Measurements from ENCODE around the gene MAP2K5.

MAP2K5 gene

GRCh38 chr15:67740405-67740804, 197.9 kb downstream of the MAP2K5 start:
- no peaks in the 10 kb centered on the region for H3K9me3 Mint-ChIP-seq
- H3K36me3 Mint-ChIP-seq (ENCODE audit: low read depth), result peaks cover 2% of the 10 kb centered on the region
- peaks cover 51% of the 10 kb centered on the region for H3K4me1 Mint-ChIP-seq (ENCODE audit: low read depth)
- no peak overlapping the region for H3K4me3 Mint-ChIP-seq
- H3K27ac Mint-ChIP-seq, result no peak overlapping the region
- DNase-seq, result no peak
- no peaks in the 10 kb centered on the region for H3K27me3 Mint-ChIP-seq

- Mint-ChIP-seq H3K27me3 (no peaks in the 10 kb centered on the region), H3K36me3 (ENCODE audit: low read depth) (peaks cover 2% of the 10 kb centered on the region), H3K27ac (peak overlapping the region; percentile 3), H3K4me1 (ENCODE audit: low read depth) (peaks cover 52% of the 10 kb centered on the region), H3K4me3 (no peak overlapping the region), H3K9me3 (no peaks in the 10 kb centered on the region)
- DNase-seq, result no peak
Measured at GRCh38 chr15:67741308-67741707, 198.8 kb downstream of the MAP2K5 start.

DNA sequence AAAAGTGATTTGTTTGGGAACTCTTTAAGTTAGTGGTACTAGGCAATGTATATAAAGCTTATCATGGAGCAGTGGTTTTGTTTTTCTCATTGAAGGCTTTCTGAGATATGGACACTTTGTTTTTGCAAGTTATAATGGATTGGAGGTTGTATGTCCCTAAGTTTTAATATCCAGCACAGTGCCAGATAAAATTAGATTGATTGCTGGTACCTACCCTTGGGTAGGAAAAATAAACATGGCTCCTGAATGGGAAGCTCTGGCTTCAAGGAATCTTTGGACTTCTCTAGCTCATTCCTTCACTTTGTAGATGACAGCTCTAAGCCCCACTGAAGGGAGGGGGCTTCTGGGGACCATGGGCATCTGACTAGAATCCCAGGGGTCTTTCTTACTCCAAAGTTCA, 201.1 kb downstream of the MAP2K5 start:
- DNase-seq, result no peak
- Mint-ChIP-seq H3K9me3 (no peaks in the 10 kb centered on the region), H3K4me1 (ENCODE audit: low read depth) (peaks cover 61% of the 10 kb centered on the region), H3K27ac (peak overlapping the region; percentile 59), H3K4me3 (no peak overlapping the region), H3K27me3 (no peaks in the 10 kb centered on the region), H3K36me3 (ENCODE audit: low read depth) (peaks cover 4% of the 10 kb centered on the region)

GRCh38 chr15:67744331-67745072, 202.0 kb downstream of the MAP2K5 start:
- Mint-ChIP-seq H3K27ac (peak overlapping the region; percentile 63), H3K4me1 (ENCODE audit: low read depth) (peaks cover 61% of the 10 kb centered on the region)

GRCh38 chr15:67745073-67746006, 202.8 kb downstream of the MAP2K5 start:
- no peak for DNase-seq
- H3K36me3 Mint-ChIP-seq (ENCODE audit: low read depth), result peaks cover 6% of the 10 kb centered on the region
- H3K4me3 Mint-ChIP-seq, result peak overlapping the region; percentile 6
- peaks cover 61% of the 10 kb centered on the region for H3K4me1 Mint-ChIP-seq (ENCODE audit: low read depth)
- no peaks in the 10 kb centered on the region for H3K9me3 Mint-ChIP-seq
- H3K27ac Mint-ChIP-seq, result peak overlapping the region; percentile 83
- H3K27me3 Mint-ChIP-seq, result no peaks in the 10 kb centered on the region

More at GRCh38 chr15:67744331-67745072, 202.0 kb downstream of the MAP2K5 start:
- H3K27me3 Mint-ChIP-seq, result no peaks in the 10 kb centered on the region
- peak overlapping the region; percentile 6 for H3K4me3 Mint-ChIP-seq
- no peaks in the 10 kb centered on the region for H3K9me3 Mint-ChIP-seq
- H3K36me3 Mint-ChIP-seq (ENCODE audit: low read depth), result peaks cover 6% of the 10 kb centered on the region
- no peak for DNase-seq

- H3K4me1 Mint-ChIP-seq (ENCODE audit: low read depth), result peaks cover 64% of the 10 kb centered on the region
Measured at GRCh38 chr15:67746022-67746421, 203.5 kb downstream of the MAP2K5 start.

DNA sequence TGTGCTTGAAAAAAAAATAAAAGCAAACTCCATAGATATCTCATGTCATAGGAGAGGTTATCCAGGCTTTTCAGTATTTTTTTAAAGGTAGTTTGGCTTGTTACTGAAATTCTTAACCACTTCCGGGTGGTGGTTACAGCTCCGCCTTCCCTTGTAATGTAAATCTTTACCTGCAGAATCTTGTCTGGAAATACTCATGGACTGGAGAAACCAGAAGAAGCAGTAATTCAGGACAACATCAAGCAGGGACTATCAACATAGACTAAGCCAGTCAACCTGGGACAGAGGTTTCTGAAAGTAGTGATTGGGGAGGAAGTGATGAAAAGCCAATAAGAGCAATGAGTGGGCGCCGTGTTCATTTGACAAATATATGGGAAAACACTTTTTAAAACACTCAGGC, 203.9 kb downstream of the MAP2K5 start:
- H3K9me3 Mint-ChIP-seq, result no peaks in the 10 kb centered on the region
- peak overlapping the region; percentile 83 for H3K27ac Mint-ChIP-seq
- H3K4me1 Mint-ChIP-seq (ENCODE audit: low read depth), result peaks cover 60% of the 10 kb centered on the region
- peaks cover 5% of the 10 kb centered on the region for H3K36me3 Mint-ChIP-seq (ENCODE audit: low read depth)
- no peaks in the 10 kb centered on the region for H3K27me3 Mint-ChIP-seq
- no peak for DNase-seq
- peak overlapping the region; percentile 23 for H3K4me3 Mint-ChIP-seq

More at GRCh38 chr15:67746022-67746421, 203.5 kb downstream of the MAP2K5 start:
- Mint-ChIP-seq H3K36me3 (ENCODE audit: low read depth) (peaks cover 5% of the 10 kb centered on the region), H3K4me3 (peak overlapping the region; percentile 23), H3K9me3 (no peaks in the 10 kb centered on the region), H3K27me3 (no peaks in the 10 kb centered on the region), H3K27ac (peak overlapping the region; percentile 83)
- no peak for DNase-seq

DNA sequence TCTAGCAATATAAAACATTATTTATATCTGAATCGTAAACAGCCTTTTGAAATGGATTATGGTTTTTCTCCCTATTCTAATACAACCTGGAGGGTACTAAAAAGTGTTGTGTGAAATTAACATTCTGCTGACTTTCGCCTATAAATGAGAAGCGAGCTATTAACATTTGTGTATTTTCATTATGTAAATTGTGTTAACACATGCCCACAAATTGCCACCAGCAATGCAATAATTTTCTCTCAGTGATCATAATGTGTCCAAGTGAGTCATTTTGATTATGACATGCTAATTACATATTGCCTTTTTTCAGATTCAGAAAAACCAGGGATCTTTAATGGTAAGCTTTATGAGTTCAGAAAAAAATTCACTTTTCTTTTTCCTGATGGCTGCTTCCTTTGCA, 205.4 kb downstream of the MAP2K5 start:
- H3K36me3 Mint-ChIP-seq (ENCODE audit: low read depth), result peaks cover 9% of the 10 kb centered on the region
- H3K9me3 Mint-ChIP-seq, result no peaks in the 10 kb centered on the region
- H3K27ac Mint-ChIP-seq, result no peak overlapping the region
- DNase-seq, result no peak
- H3K27me3 Mint-ChIP-seq, result no peaks in the 10 kb centered on the region
- no peak overlapping the region for H3K4me3 Mint-ChIP-seq
- peaks cover 52% of the 10 kb centered on the region for H3K4me1 Mint-ChIP-seq (ENCODE audit: low read depth)

GRCh38 chr15:67750371-67750770, 207.9 kb downstream of the MAP2K5 start:
- H3K27ac Mint-ChIP-seq, result no peak overlapping the region
- peaks cover 9% of the 10 kb centered on the region for H3K36me3 Mint-ChIP-seq (ENCODE audit: low read depth)
- peaks cover 41% of the 10 kb centered on the region for H3K4me1 Mint-ChIP-seq (ENCODE audit: low read depth)
- no peaks in the 10 kb centered on the region for H3K27me3 Mint-ChIP-seq
- no peak overlapping the region for H3K4me3 Mint-ChIP-seq
- DNase-seq, result no peak
- H3K9me3 Mint-ChIP-seq, result no peaks in the 10 kb centered on the region

DNA sequence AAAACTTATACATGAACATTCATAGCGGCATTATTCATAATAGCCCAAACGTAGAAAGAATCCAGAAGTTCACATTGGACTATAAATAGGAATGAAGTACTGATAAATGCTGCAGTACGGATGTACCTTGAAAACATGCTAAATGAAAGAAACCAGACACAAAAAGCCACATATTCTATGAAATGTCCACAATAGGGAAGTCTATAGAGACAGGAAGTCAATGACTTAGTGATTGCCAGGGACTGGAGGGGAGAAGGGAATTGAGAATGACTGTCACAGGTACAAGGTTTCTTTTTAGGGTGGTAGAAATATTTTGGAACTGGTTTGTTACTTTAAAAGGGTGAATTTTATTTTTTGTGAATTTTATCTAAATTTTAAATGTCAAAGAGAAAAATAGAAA, 211.4 kb downstream of the MAP2K5 start:
- no peak for DNase-seq
- Mint-ChIP-seq H3K4me3 (no peak overlapping the region), H3K36me3 (ENCODE audit: low read depth) (peaks cover 5% of the 10 kb centered on the region), H3K9me3 (no peaks in the 10 kb centered on the region), H3K27ac (no peak overlapping the region), H3K27me3 (no peaks in the 10 kb centered on the region), H3K4me1 (ENCODE audit: low read depth) (peaks cover 54% of the 10 kb centered on the region)

GRCh38 chr15:67755264-67755663, 212.8 kb downstream of the MAP2K5 start:
- Mint-ChIP-seq H3K4me3 (no peak overlapping the region), H3K9me3 (no peaks in the 10 kb centered on the region), H3K4me1 (ENCODE audit: low read depth) (peaks cover 59% of the 10 kb centered on the region), H3K27me3 (no peaks in the 10 kb centered on the region), H3K27ac (no peak overlapping the region), H3K36me3 (ENCODE audit: low read depth) (peaks cover 5% of the 10 kb centered on the region)
- DNase-seq, result no peak

DNA sequence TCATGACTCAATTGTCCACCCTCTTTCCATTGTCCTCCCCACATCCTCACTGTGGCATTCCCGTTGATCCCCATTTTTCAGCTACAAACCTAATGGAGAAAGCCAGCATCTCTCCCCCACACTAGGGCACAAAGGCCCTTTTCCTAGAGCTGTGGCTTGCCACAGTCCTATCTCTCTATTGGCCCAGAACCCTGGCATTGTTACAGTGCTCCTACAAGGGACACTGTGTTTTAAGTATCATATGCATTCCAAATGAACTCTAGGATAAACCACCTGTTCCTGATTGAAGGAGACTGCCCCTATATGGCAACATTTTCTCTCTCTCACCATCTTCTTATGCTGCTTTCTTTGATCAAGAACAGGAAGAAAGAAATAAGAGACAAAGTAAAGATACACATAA, 213.4 kb downstream of the MAP2K5 start:
- Mint-ChIP-seq H3K4me1 (ENCODE audit: low read depth) (peaks cover 59% of the 10 kb centered on the region), H3K27ac (no peak overlapping the region), H3K9me3 (no peaks in the 10 kb centered on the region), H3K27me3 (no peaks in the 10 kb centered on the region), H3K36me3 (ENCODE audit: low read depth) (peaks cover 5% of the 10 kb centered on the region), H3K4me3 (no peak overlapping the region)
- DNase-seq, result no peak

DNA sequence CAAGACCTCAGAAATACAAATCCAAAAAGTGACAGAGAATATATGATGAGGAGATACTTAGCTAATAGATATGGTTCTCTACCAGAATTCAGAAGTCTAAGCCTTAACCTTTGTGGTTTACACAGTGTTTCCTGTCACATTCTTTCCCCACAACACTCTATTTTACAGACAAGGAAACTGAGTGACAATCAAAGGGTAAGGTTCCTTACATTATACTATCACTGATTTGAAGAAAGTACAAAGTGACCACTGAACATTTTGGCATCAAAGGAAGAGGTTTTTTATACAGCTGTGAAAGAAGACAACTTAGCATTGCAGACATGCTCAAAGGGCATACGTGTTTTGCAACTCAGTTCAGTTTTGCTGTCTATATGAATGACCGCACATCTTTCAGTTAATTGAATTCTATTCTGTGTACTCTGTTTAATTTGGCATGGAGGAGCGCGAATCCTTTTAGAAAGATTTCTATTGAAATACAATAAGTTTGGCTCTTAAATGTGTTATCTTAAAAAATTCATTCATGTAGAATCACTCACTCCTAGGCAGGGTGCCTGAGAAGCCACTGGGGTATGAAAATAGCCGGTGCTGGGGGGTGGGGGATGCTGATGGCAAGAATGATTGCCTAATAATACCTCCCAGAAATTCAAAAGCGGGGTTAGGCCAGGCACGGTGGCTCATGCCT, 216.3 kb downstream of the MAP2K5 start:
- DNase-seq, result no peak
- H3K36me3 Mint-ChIP-seq (ENCODE audit: low read depth), result no peaks in the 10 kb centered on the region
- peaks cover 85% of the 10 kb centered on the region for H3K4me1 Mint-ChIP-seq (ENCODE audit: low read depth)
- H3K27ac Mint-ChIP-seq, result peak overlapping the region; percentile 15
- H3K27me3 Mint-ChIP-seq, result no peaks in the 10 kb centered on the region
- no peaks in the 10 kb centered on the region for H3K9me3 Mint-ChIP-seq
- peak overlapping the region; percentile 1 for H3K4me3 Mint-ChIP-seq

DNA sequence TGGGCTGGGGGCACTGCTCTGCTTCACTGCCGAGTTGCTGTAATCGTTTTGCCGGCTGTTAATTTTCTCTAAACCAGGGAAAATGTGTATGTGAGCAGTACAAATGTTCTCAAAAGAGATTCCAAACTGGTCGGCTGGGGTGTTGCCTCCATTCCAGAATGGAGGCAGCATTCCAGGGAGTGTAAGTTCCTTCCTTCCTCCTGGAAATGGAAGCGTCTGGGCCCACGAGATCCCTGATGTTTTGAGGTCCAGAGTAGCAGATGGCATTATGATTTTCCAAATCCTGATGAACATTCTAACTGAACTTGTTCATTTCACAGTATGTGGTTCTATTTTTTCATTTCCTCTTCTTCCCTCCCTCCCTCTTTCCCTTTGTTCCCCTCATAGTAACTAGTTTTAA, 218.4 kb downstream of the MAP2K5 start:
- Mint-ChIP-seq H3K4me1 (ENCODE audit: low read depth) (peaks cover 75% of the 10 kb centered on the region), H3K4me3 (no peak overlapping the region)
- DNase-seq, result no peak

More for the DNA sequence above, 218.4 kb downstream of the MAP2K5 start:
- Mint-ChIP-seq H3K9me3 (no peaks in the 10 kb centered on the region), H3K27ac (no peak overlapping the region), H3K27me3 (no peaks in the 10 kb centered on the region), H3K36me3 (ENCODE audit: low read depth) (peaks cover 4% of the 10 kb centered on the region)

All from activated T-cell treated with anti-CD3 and anti-CD28 coated beads, Interleukin-2, amount 50 U/mL, for 24 hours (primary cell).